Measurements from ENCODE around the gene NTN4. TPM values are rescaled to one million over a fixed set of nuclear protein-coding genes. Genes with fewer than 3 reads are reported as not detected.

Gene NTN4
- total RNA-seq, 1 donor = 135 TPM

DNA sequence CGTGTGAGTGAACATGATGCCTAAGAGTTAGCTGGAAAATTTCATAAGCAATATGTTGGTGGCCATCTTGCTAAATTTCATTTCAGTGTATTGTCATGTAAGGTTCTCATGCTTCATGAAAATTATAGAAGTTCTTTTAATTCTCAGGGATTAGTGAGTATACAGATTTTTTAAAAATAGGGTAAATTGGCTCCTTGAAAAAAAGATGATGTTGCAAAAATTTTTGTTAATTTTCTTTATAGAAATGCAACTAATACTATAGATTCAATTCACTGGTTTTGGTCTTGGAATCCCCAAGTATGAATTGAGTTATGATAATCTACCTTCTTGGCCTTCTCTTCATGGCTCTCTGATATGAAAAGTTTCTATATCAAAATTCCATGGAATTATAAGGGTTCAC lies 75.4 kb downstream of the NTN4 start:
- H3K4me3 ChIP-seq (ENCODE audit: low read depth, low read length) = no peak overlapping the region
- TF ChIP-seq CTCF (IDR thresholded peaks at IDR 0.05; ENCODE audit: insufficient read depth, low read depth, low read length) = no peak
- DNase-seq (ENCODE audit: low read depth) = no peak

DNA sequence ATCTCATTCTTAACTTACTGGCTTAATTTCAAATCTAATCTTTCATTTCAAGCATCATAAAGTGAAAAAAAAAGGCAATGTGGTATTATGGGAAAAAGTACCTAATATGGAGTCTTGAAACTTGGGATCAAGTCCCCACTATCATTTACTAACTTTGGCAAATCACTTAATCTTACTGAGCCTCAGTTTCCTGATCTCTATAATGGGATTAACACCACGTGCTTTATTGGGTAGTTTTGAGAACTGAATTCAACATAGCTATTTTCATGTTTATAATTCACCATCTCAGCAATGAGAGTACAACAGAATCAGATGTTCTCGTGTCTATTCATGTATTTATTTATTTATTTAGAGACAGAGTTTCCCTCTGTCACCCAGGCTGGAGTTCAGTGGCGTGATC lies 78.3 kb downstream of the NTN4 start:
- no peak for DNase-seq (ENCODE audit: low read depth)
- no peak for TF ChIP-seq CTCF (IDR thresholded peaks at IDR 0.05; ENCODE audit: insufficient read depth, low read depth, low read length)
- no peak overlapping the region for H3K4me3 ChIP-seq (ENCODE audit: low read depth, low read length)

DNA sequence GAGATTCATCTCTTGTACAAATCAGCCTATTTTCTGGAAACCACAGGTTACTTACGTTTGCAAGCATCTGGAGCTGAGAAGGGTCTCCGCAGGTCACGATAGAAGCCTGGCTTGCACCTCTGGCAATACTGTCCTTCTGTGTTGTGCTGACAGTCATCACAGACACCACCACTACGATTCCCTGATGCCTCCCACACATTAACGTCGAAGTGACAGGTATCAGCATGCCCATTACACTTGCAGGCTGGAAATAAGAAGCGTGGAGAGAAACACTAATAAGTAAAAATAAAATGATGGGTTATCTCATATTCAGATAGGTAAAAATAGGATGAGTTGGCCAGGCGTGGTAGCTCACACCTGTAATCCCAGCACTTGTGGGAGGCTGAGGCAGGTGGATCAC lies 80.2 kb downstream of the NTN4 start:
- no peak for DNase-seq (ENCODE audit: low read depth)
- TF ChIP-seq CTCF (IDR thresholded peaks at IDR 0.05; ENCODE audit: insufficient read depth, low read depth, low read length) = no peak
- no peak overlapping the region for H3K4me3 ChIP-seq (ENCODE audit: low read depth, low read length)

- no peak for DNase-seq (ENCODE audit: low read depth)
- H3K4me3 ChIP-seq (ENCODE audit: low read depth, low read length) = no peak overlapping the region
- no peak for TF ChIP-seq CTCF (IDR thresholded peaks at IDR 0.05; ENCODE audit: insufficient read depth, low read depth, low read length)
Observed at GRCh38 chr12:95709152-95709551, 81.4 kb downstream of the NTN4 start.

DNA sequence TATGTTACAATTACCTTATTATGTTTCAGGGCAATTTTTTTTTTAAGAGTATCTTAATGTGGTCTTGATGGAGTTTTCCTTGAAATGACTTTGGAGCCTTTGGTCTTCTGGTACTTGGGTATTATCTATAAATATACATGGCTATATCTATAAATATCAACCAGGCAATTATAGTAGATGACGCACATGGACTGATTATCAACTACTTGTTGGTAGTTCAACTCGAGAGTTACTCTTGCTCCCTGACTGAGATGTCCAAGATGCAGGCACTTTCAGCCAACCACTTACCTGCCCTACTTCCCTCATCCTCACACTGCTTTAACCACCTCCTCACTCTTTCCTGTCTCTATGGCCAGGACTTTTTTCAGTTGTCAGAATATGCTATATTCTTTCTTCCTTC lies 85.4 kb downstream of the NTN4 start:
- no peak for DNase-seq (ENCODE audit: low read depth)
- no peak overlapping the region for H3K4me3 ChIP-seq (ENCODE audit: low read depth, low read length)
- no peak for TF ChIP-seq CTCF (IDR thresholded peaks at IDR 0.05; ENCODE audit: insufficient read depth, low read depth, low read length)

GRCh38 chr12:95703986-95704385 lies 86.6 kb downstream of the NTN4 start:
- DNase-seq (ENCODE audit: low read depth) = no peak
- no peak overlapping the region for H3K4me3 ChIP-seq (ENCODE audit: low read depth, low read length)
- no peak for TF ChIP-seq CTCF (IDR thresholded peaks at IDR 0.05; ENCODE audit: insufficient read depth, low read depth, low read length)

DNA sequence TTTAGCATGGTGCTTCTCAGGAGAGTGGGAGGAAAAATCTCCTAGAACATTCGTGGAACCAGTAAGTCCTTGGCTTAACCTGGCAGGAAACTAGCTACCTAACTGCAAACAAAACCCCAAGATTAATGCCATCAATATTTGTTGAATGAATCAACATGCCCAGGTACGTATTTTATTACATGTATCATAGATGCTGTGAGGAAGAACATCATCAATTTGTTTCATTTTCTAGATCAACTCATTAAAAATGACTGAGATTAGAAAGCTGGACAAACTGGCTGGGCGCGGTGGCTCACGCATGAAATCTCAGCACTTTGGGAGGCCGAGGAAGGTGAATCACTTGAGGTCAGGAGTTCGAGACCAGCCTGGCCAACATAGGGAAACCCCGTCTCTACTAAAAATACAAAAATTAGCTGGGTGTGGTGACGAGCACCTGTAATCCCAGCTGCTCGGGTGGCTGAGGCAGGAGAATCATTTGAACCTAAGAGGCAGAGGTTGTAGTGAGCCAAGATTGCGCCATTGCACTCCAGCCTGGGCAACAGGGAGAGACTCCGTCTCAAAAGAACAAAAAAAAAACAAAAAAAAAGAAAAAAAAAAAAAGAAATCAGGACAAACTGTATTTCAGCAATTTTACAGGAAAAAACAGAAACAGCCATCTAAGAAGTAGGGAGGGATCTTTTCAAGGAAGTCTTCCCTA lies 88.7 kb downstream of the NTN4 start:
- no peak for TF ChIP-seq CTCF (IDR thresholded peaks at IDR 0.05; ENCODE audit: insufficient read depth, low read depth, low read length)
- DNase-seq (ENCODE audit: low read depth) = no peak
- no peak overlapping the region for H3K4me3 ChIP-seq (ENCODE audit: low read depth, low read length)

Data from fibroblast of villous mesenchyme (primary cell).